GM12864 (cell line): Measurements from ENCODE around the gene LBHD2.

Experiments used
- DNase-seq: peaks from one replicate; pipeline ENCODE4 v3.0.0-alpha.2; 2011; ENCODE audit warnings: low read depth
- H3K4me3 ChIP-seq: 2 replicates; pipeline ENCODE4 v1.5.1; 2011; ENCODE audit warnings: mild to moderate bottlenecking, low read depth, low read length, control low read depth
- CTCF ChIP-seq: IDR thresholded peaks from 2 replicates; pipeline ENCODE4 v1.5.1; 2011; ENCODE audit warnings: low read depth, mild to moderate bottlenecking, moderate library complexity, low read length, control low read depth, inconsistent platforms; ENCODE audit errors: missing control alignments

LBHD2 gene

GRCh38 chr14:103055695-103056094 is 28.3 kb upstream of the LBHD2 start:
- no peak for TF ChIP-seq CTCF
- no peak for DNase-seq

GRCh38 chr14:103056322-103057027 is 27.5 kb upstream of the LBHD2 start:
- no peak for TF ChIP-seq CTCF
- H3K4me3 ChIP-seq, result peak overlapping the region; percentile 82
- no peak for DNase-seq

More at GRCh38 chr14:103055695-103056094, 28.3 kb upstream of the LBHD2 start:
- H3K4me3 ChIP-seq, result no peak overlapping the region; the same call in 1 of the 2 replicates

- TF ChIP-seq CTCF, result no peak
- DNase-seq, result no peak
Measured at GRCh38 chr14:103057028-103057371, 27.0 kb upstream of the LBHD2 start.

GRCh38 chr14:103057372-103058163 is 26.4 kb upstream of the LBHD2 start, which contains the start of gene CDC42BPB:
TSS of gene CDC42BPB (minus strand) at chr14:103057549. CDS start at chr14:103057173, 376 bp downstream.
- H3K4me3 ChIP-seq, result peak within 1 kb of the TSS; percentile 82
- DNase-seq, result no peak
- TF ChIP-seq CTCF, result no peak

More at GRCh38 chr14:103057028-103057371, 27.0 kb upstream of the LBHD2 start:
- peak overlapping the region; percentile 82 for H3K4me3 ChIP-seq

GRCh38 chr14:103058164-103059055 is 25.6 kb upstream of the LBHD2 start:
- no peak for TF ChIP-seq CTCF
- H3K4me3 ChIP-seq, result peak overlapping the region; percentile 82
- DNase-seq, result no peak

- DNase-seq, result no peak
- no peak overlapping the region for H3K4me3 ChIP-seq
- no peak for TF ChIP-seq CTCF
Measured at GRCh38 chr14:103059556-103059955, 24.5 kb upstream of the LBHD2 start.
